ENCODE results near the gene AKR1D1. TPM values are rescaled to one million over a fixed set of nuclear protein-coding genes. Genes with fewer than 3 reads are reported as not detected.
"Not testable (repeated sequence)": the region's sequence is repeated elsewhere in the genome, so short reads cannot be mapped to it uniquely, and the experiment has no call there.

Gene AKR1D1
- total and polyA plus RNA-seq, 2 donors (not counting 3 experiments of a cell fraction or from before 2014, with no cell fraction given): not detected

- no peak for FAIRE-seq
- Histone ChIP-seq H3K9ac (replicated peaks; ENCODE audit: extremely low read depth, insufficient read depth, low read length) (no peak overlapping the region), H3K4me3 (replicated peaks in 1 of 3; ENCODE audit: insufficient read depth in 1 of 3, low read depth in 1 of 3, low read length in 3 of 3) (no peak overlapping the region), H3K9me3 (replicated peaks; ENCODE audit: control insufficient read depth, insufficient read depth, low read length) (no peaks in the 10 kb centered on the region), H3K36me3 (ENCODE audit: control insufficient read depth in 2 of 2, extremely low read depth in 1 of 2, insufficient read depth in 2 of 2, low read length in 2 of 2) (no peaks in the 10 kb centered on the region), H4K20me1 (replicated peaks; ENCODE audit: control insufficient read depth, extremely low read depth, insufficient read depth, low read length) (no peaks in the 10 kb centered on the region), H3K27ac (ENCODE audit: insufficient read depth, low read depth, low read length) (no peak overlapping the region), H3K4me2 (ENCODE audit: insufficient read depth, low read length) (no peak overlapping the region), H3K79me2 (ENCODE audit: control insufficient read depth, insufficient read depth, low read length) (no peaks in the 10 kb centered on the region), H3K9me1 (replicated peaks; ENCODE audit: control insufficient read depth, extremely low read depth, insufficient read depth, low read length) (no peaks in the 10 kb centered on the region), H2AFZ (ENCODE audit: low read depth, low read length) (no peak overlapping the region), H3K27me3 (ENCODE audit: control insufficient read depth in 2 of 2, insufficient read depth in 2 of 2, low read length in 2 of 2) (no peaks in the 10 kb centered on the region), H3K4me1 (ENCODE audit: control insufficient read depth, extremely low read depth, insufficient read depth, low read length) (no peaks in the 10 kb centered on the region)
- dilution Hi-C loops (cut with MboI; ENCODE audit: extremely low pct_ligation_motif_present, low sequenced_read_pairs): no loop called here
- intact Hi-C loops (cut with micrococcal nuclease): no loop called here
- DNase-seq (ENCODE audit: low read depth, low spot score): no peak
- no TSS peak for BruUV-seq (replicated peaks)
- ChIA-PET CTCF (interaction anchor here (1.1 kb wide), 1 partner anchor 16 kb away, joined by 4 read pairs; no protein-coding TSS in a partner anchor), POLR2A (no interaction called here)
- TF ChIP-seq MAX (IDR thresholded peaks at IDR 0.05; ENCODE audit: insufficient read depth, insufficient read length): no peak
- no peak for TF ChIP-seq CTCF (IDR thresholded peaks at IDR 0.05; ENCODE audit: extremely low read depth in 1 of 2, insufficient read depth in 1 of 2, low read depth in 1 of 2, low read length in 2 of 2)
- TF ChIP-seq GATA2 (IDR thresholded peaks at IDR 0.05; ENCODE audit: insufficient read depth, insufficient read length, low read depth, low read length): no peak
- TF ChIP-seq EZH2 (IDR thresholded peaks at IDR 0.05; ENCODE audit: borderline replicate concordance, low read depth, low read length, severe bottlenecking): no peak
- TF ChIP-seq MYC (IDR thresholded peaks at IDR 0.05; ENCODE audit: low read depth, low read length): no peak
- no peak for TF ChIP-seq POLR2A (IDR thresholded peaks at IDR 0.05; ENCODE audit: low read depth, low read length)
- no peak for TF ChIP-seq JUN (IDR thresholded peaks at IDR 0.05; ENCODE audit: borderline replicate concordance, insufficient read depth, insufficient read length, low read depth)
- no peak for TF ChIP-seq FOS (IDR thresholded peaks at IDR 0.05; ENCODE audit: borderline replicate concordance, insufficient read depth, low read length)
- TF ChIP-seq POLR2AphosphoS5 (IDR thresholded peaks at IDR 0.05; ENCODE audit: insufficient read depth, low read depth, low read length): no peak
Observed at GRCh38 chr7:138144958-138145357, 68.7 kb downstream of the AKR1D1 start.

- H4K20me1 ChIP-seq (replicated peaks; ENCODE audit: control insufficient read depth, extremely low read depth, insufficient read depth, low read length); BruUV-seq (replicated peaks); DNase-seq (ENCODE audit: low read depth, low spot score); H3K4me2 ChIP-seq (ENCODE audit: insufficient read depth, low read length); H3K79me2 ChIP-seq (ENCODE audit: control insufficient read depth, insufficient read depth, low read length); H3K9me3 ChIP-seq (replicated peaks; ENCODE audit: control insufficient read depth, insufficient read depth, low read length); H3K9ac ChIP-seq (replicated peaks; ENCODE audit: extremely low read depth, insufficient read depth, low read length); H3K4me3 ChIP-seq (replicated peaks in 1 of 3; ENCODE audit: insufficient read depth in 1 of 3, low read depth in 1 of 3, low read length in 3 of 3); H3K4me1 ChIP-seq (ENCODE audit: control insufficient read depth, extremely low read depth, insufficient read depth, low read length); intact Hi-C loops (cut with micrococcal nuclease); H3K36me3 ChIP-seq (ENCODE audit: control insufficient read depth in 2 of 2, extremely low read depth in 1 of 2, insufficient read depth in 2 of 2, low read length in 2 of 2); H3K27ac ChIP-seq (ENCODE audit: insufficient read depth, low read depth, low read length); H3K27me3 ChIP-seq (ENCODE audit: control insufficient read depth in 2 of 2, insufficient read depth in 2 of 2, low read length in 2 of 2); POLR2A ChIA-PET; H3K9me1 ChIP-seq (replicated peaks; ENCODE audit: control insufficient read depth, extremely low read depth, insufficient read depth, low read length); FAIRE-seq; H2AFZ ChIP-seq (ENCODE audit: low read depth, low read length); dilution Hi-C loops (cut with MboI; ENCODE audit: extremely low pct_ligation_motif_present, low sequenced_read_pairs): not testable (repeated sequence)
- CTCF ChIA-PET: interaction anchor here (0.7 kb wide), 1 partner anchor 1535 kb away, joined by 3 read pairs; no protein-coding TSS in a partner anchor
Observed at GRCh38 chr7:138146221-138146620, 70.0 kb downstream of the AKR1D1 start.
